Natural killer cell (primary cell): ENCODE measurements around the gene PAM. TPM values are rescaled to one million over a fixed set of nuclear protein-coding genes. Genes with fewer than 3 reads are reported as not detected.

Experiments
- ATAC-seq, 3 donors: fragments of 150-1000 bp in 2 of 3; fragments of 200-7000 bp in 1 of 3; cut with Tn5 transposase; 1 replicate in 1 of 3; 2 replicates in 2 of 3; pipeline ENCODE4 v1.10.0; 2021; ENCODE audit warnings: mild to moderate bottlenecking in 2 of 3, moderate library complexity in 2 of 3
- DNase-seq, 2 donors: peaks; one replicate each; pipeline versions ENCODE4 v3.0.0 to v3.0.0-alpha.2; 2013 to 2021; ENCODE audit warnings: mixed read lengths in 1 of 2
- H3K27ac ChIP-seq: one replicate; pipeline ENCODE4 v1.5.1; 2013; ENCODE audit warnings: mild to moderate bottlenecking, low read length
- H3K27me3 ChIP-seq: one replicate; pipeline ENCODE4 v1.6.1; 2013; ENCODE audit warnings: low read length; ENCODE audit not compliant: control insufficient read depth, insufficient read depth
- H3K36me3 ChIP-seq: one replicate; pipeline ENCODE4 v1.6.1; 2013; ENCODE audit warnings: low read length; ENCODE audit not compliant: control insufficient read depth, insufficient read depth
- H3K4me1 ChIP-seq: one replicate; pipeline ENCODE4 v1.6.1; 2013; ENCODE audit warnings: low read length; ENCODE audit not compliant: control insufficient read depth, insufficient read depth
- H3K4me3 ChIP-seq: one replicate; pipeline ENCODE4 v1.5.1; 2013; ENCODE audit warnings: low read length
- H3K9me3 ChIP-seq: one replicate; pipeline ENCODE4 v1.6.1; 2013; ENCODE audit warnings: low read length; ENCODE audit not compliant: control insufficient read depth, insufficient read depth
- H3K27ac Mint-ChIP-seq, 2 donors: one replicate each; pipeline ENCODE4 v1.8.0; 2022; ENCODE audit warnings: mild to moderate bottlenecking in 2 of 2, mixed read lengths in 2 of 2, moderate library complexity in 1 of 2
- H3K27me3 Mint-ChIP-seq, 2 donors: one replicate each; pipeline ENCODE4 v1.8.0; 2022; ENCODE audit warnings: low read depth in 2 of 2, mixed read lengths in 2 of 2
- H3K36me3 Mint-ChIP-seq: one replicate; pipeline ENCODE4 v1.8.0; 2022; ENCODE audit warnings: mixed read lengths
- H3K4me1 Mint-ChIP-seq, 2 donors: one replicate each; pipeline ENCODE4 v1.8.0; 2022; ENCODE audit warnings: mixed read lengths in 2 of 2
- H3K4me3 Mint-ChIP-seq: one replicate; pipeline ENCODE4 v1.8.0; 2022; ENCODE audit warnings: mild to moderate bottlenecking, moderate library complexity, mixed read lengths
- H3K9me3 Mint-ChIP-seq, 2 donors: one replicate each; pipeline ENCODE4 v1.8.0; 2022; ENCODE audit warnings: mixed read lengths in 2 of 2
- CTCF ChIP-seq: fragments of 200-600 bp; IDR thresholded peaks from one replicate; pipeline ENCODE4 v1.8.0; 2022; ENCODE audit warnings: antibody characterized with exemption
- WGBS: methylation state at CpG from one replicate; pipeline ENCODE4 v1.1.7; 2013; ENCODE audit warnings: missing lambda C conversion rate; ENCODE audit not compliant: insufficient coverage; 5-methylcytosine and 5-hydroxymethylcytosine counted together
- intact Hi-C: fragments of 100-400 bp; cut with micrococcal nuclease; formaldehyde crosslinking; loops from one replicate; pipeline ENCODE4 v1.14.2; 2022
- total RNA-seq, 4 donors: library from RNA; stranded (reverse); fragments of 120-200 nt in 1 of 4; gene quantifications; one replicate each; pipeline versions ENCODE4 v1.2.3 to v1.2.4, GENCODE V29; 2013 to 2022

The PAM gene
- total RNA-seq, 3 donors from 2014 or later (not counting 1 experiment from before 2014, with no cell fraction given): 67.6 to 79.9 (median 75.3) TPM

- Mint-ChIP-seq H3K4me3 (no peak overlapping the region), H3K36me3 (no peaks in the 10 kb centered on the region), H3K9me3 (no peaks in the 10 kb centered on the region), H3K27me3 (peaks cover 4 to 9% of the 10 kb centered on the region in 2 donors), H3K27ac (no peak overlapping the region), H3K4me1 (no peaks in the 10 kb centered on the region)
- peaks cover 4% of the 10 kb centered on the region for H3K27me3 ChIP-seq
- ATAC-seq: no peak
- no peaks in the 10 kb centered on the region for H3K9me3 ChIP-seq
- H3K4me1 ChIP-seq: no peaks in the 10 kb centered on the region
- no peak overlapping the region for H3K4me3 ChIP-seq
- H3K27ac ChIP-seq: no peak overlapping the region
- H3K36me3 ChIP-seq: no peaks in the 10 kb centered on the region
- TF ChIP-seq CTCF: no peak
- 85% methylated on average over 4 of the region's 4 CpGs for WGBS
- no peak for DNase-seq
- intact Hi-C loops: no loop called here
These were observed 36.3 kb upstream of the PAM start for GRCh38 chr5:102718819-102719218.

GRCh38 chr5:102719886-102720285 is 35.2 kb upstream of the PAM start:
- H3K4me1 ChIP-seq: no peaks in the 10 kb centered on the region
- TF ChIP-seq CTCF: no peak
- H3K36me3 Mint-ChIP-seq: no peaks in the 10 kb centered on the region
- no CpG with 5 or more reads among the region's 1 CpG for WGBS
- no peaks in the 10 kb centered on the region for H3K9me3 Mint-ChIP-seq
- H3K4me3 ChIP-seq: no peak overlapping the region
- H3K9me3 ChIP-seq: no peaks in the 10 kb centered on the region
- no peak overlapping the region for H3K4me3 Mint-ChIP-seq
- no peak overlapping the region for H3K27ac Mint-ChIP-seq
- intact Hi-C loops: no loop called here
- ATAC-seq (no peak), DNase-seq (no peak)
- no peak overlapping the region for H3K27ac ChIP-seq
- H3K27me3 Mint-ChIP-seq: peaks cover 4 to 9% of the 10 kb centered on the region in 2 donors
- peaks cover 4% of the 10 kb centered on the region for H3K27me3 ChIP-seq
- H3K4me1 Mint-ChIP-seq: no peaks in the 10 kb centered on the region
- H3K36me3 ChIP-seq: no peaks in the 10 kb centered on the region

GRCh38 chr5:102720969-102721368 is 34.1 kb upstream of the PAM start:
- no peak overlapping the region for H3K27ac Mint-ChIP-seq
- no peaks in the 10 kb centered on the region for H3K36me3 Mint-ChIP-seq
- H3K4me3 Mint-ChIP-seq: no peak overlapping the region
- Histone ChIP-seq H3K4me1 (no peaks in the 10 kb centered on the region), H3K27me3 (peaks cover 4% of the 10 kb centered on the region), H3K27ac (no peak overlapping the region), H3K36me3 (no peaks in the 10 kb centered on the region), H3K9me3 (no peaks in the 10 kb centered on the region), H3K4me3 (no peak overlapping the region)
- H3K27me3 Mint-ChIP-seq: peaks cover 4 to 9% of the 10 kb centered on the region in 2 donors
- no peak for ATAC-seq
- WGBS: no CpG with 5 or more reads among the region's 1 CpG
- H3K4me1 Mint-ChIP-seq: no peaks in the 10 kb centered on the region
- intact Hi-C loops: no loop called here
- TF ChIP-seq CTCF: no peak
- H3K9me3 Mint-ChIP-seq: no peaks in the 10 kb centered on the region
- DNase-seq: no peak

GRCh38 chr5:102722931-102723330 is 32.2 kb upstream of the PAM start:
- H3K27me3 Mint-ChIP-seq: peaks cover under 1 to 17% of the 10 kb centered on the region in 2 donors
- Histone ChIP-seq H3K4me1 (no peaks in the 10 kb centered on the region), H3K27ac (no peak overlapping the region), H3K27me3 (no peaks in the 10 kb centered on the region), H3K4me3 (no peak overlapping the region), H3K36me3 (no peaks in the 10 kb centered on the region), H3K9me3 (no peaks in the 10 kb centered on the region)
- H3K27ac Mint-ChIP-seq: no peak overlapping the region
- 93% methylated on average over 4 of the region's 4 CpGs for WGBS
- H3K4me1 Mint-ChIP-seq: no peaks in the 10 kb centered on the region
- TF ChIP-seq CTCF: no peak
- H3K4me3 Mint-ChIP-seq: no peak overlapping the region
- no peaks in the 10 kb centered on the region for H3K36me3 Mint-ChIP-seq
- intact Hi-C loops: no loop called here
- no peaks in the 10 kb centered on the region for H3K9me3 Mint-ChIP-seq
- no peak for ATAC-seq
- no peak for DNase-seq
